Measurements from ENCODE around the gene ZBTB20.
"Not testable (repeated sequence)": the region's sequence is repeated elsewhere in the genome, so short reads cannot be mapped to it uniquely, and the experiment has no call there.

The ZBTB20 gene

GRCh38 chr3:114686621-114687020 is 460.5 kb downstream of the ZBTB20 start:
- H3K9me3 ChIP-seq (ENCODE audit: control insufficient read depth, insufficient read depth, low read length) = no peaks in the 10 kb centered on the region
- H3K36me3 ChIP-seq (ENCODE audit: insufficient read depth, low read length) = no peaks in the 10 kb centered on the region
- H3K9ac ChIP-seq (ENCODE audit: low read depth, low read length) = no peak overlapping the region
- peaks cover 21% of the 10 kb centered on the region; the same call in 1 of the 2 replicates for H3K4me1 ChIP-seq (ENCODE audit: insufficient read depth, low read length)

GRCh38 chr3:114685161-114685560 is 461.9 kb downstream of the ZBTB20 start:
- Histone ChIP-seq H3K4me1 (ENCODE audit: insufficient read depth, low read length) (peaks cover 21% of the 10 kb centered on the region; the same call in 1 of the 2 replicates), H3K9me3 (ENCODE audit: control insufficient read depth, insufficient read depth, low read length) (no peaks in the 10 kb centered on the region), H3K36me3 (ENCODE audit: insufficient read depth, low read length) (no peaks in the 10 kb centered on the region), H3K9ac (ENCODE audit: low read depth, low read length) (no peak overlapping the region)

- H3K36me3 ChIP-seq (ENCODE audit: insufficient read depth, low read length) = no peaks in the 10 kb centered on the region
- H3K9me3 ChIP-seq (ENCODE audit: control insufficient read depth, insufficient read depth, low read length) = no peaks in the 10 kb centered on the region
- H3K4me1 ChIP-seq (ENCODE audit: insufficient read depth, low read length) = peaks cover 6% of the 10 kb centered on the region; the same call in 1 of the 2 replicates
- no peak overlapping the region for H3K9ac ChIP-seq (ENCODE audit: low read depth, low read length)
These were observed 466.8 kb downstream of the ZBTB20 start for GRCh38 chr3:114680299-114680698.

- H3K36me3 ChIP-seq (ENCODE audit: insufficient read depth, low read length); H3K4me1 ChIP-seq (ENCODE audit: insufficient read depth, low read length); H3K9ac ChIP-seq (ENCODE audit: low read depth, low read length); H3K9me3 ChIP-seq (ENCODE audit: control insufficient read depth, insufficient read depth, low read length): not testable (repeated sequence)
These were observed 467.3 kb downstream of the ZBTB20 start for GRCh38 chr3:114679773-114680172.

GRCh38 chr3:114675104-114675503 is 472.0 kb downstream of the ZBTB20 start:
- Histone ChIP-seq H3K9me3 (ENCODE audit: control insufficient read depth, insufficient read depth, low read length) (no peaks in the 10 kb centered on the region), H3K36me3 (ENCODE audit: insufficient read depth, low read length) (no peaks in the 10 kb centered on the region), H3K4me1 (ENCODE audit: insufficient read depth, low read length) (peaks cover 26% of the 10 kb centered on the region), H3K9ac (ENCODE audit: low read depth, low read length) (no peak overlapping the region)

GRCh38 chr3:114674036-114674435 is 473.1 kb downstream of the ZBTB20 start:
- Histone ChIP-seq H3K9me3 (ENCODE audit: control insufficient read depth, insufficient read depth, low read length) (no peaks in the 10 kb centered on the region), H3K36me3 (ENCODE audit: insufficient read depth, low read length) (no peaks in the 10 kb centered on the region), H3K4me1 (ENCODE audit: insufficient read depth, low read length) (peaks cover 26% of the 10 kb centered on the region), H3K9ac (ENCODE audit: low read depth, low read length) (no peak overlapping the region)

GRCh38 chr3:114673481-114673880 is 473.6 kb downstream of the ZBTB20 start:
- peaks cover 26% of the 10 kb centered on the region for H3K4me1 ChIP-seq (ENCODE audit: insufficient read depth, low read length)
- no peaks in the 10 kb centered on the region for H3K36me3 ChIP-seq (ENCODE audit: insufficient read depth, low read length)
- H3K9me3 ChIP-seq (ENCODE audit: control insufficient read depth, insufficient read depth, low read length) = no peaks in the 10 kb centered on the region
- no peak overlapping the region for H3K9ac ChIP-seq (ENCODE audit: low read depth, low read length)

GRCh38 chr3:114672692-114673447 is 474.2 kb downstream of the ZBTB20 start:
- H3K4me1 ChIP-seq (ENCODE audit: insufficient read depth, low read length) = peaks cover 26% of the 10 kb centered on the region
- no peaks in the 10 kb centered on the region for H3K9me3 ChIP-seq (ENCODE audit: control insufficient read depth, insufficient read depth, low read length)
- H3K36me3 ChIP-seq (ENCODE audit: insufficient read depth, low read length) = no peaks in the 10 kb centered on the region
- H3K9ac ChIP-seq (ENCODE audit: low read depth, low read length) = no peak overlapping the region

GRCh38 chr3:114671741-114672510 is 475.2 kb downstream of the ZBTB20 start:
- Histone ChIP-seq H3K9me3 (ENCODE audit: control insufficient read depth, insufficient read depth, low read length) (no peaks in the 10 kb centered on the region), H3K9ac (ENCODE audit: low read depth, low read length) (no peak overlapping the region), H3K4me1 (ENCODE audit: insufficient read depth, low read length) (peaks cover 26% of the 10 kb centered on the region), H3K36me3 (ENCODE audit: insufficient read depth, low read length) (no peaks in the 10 kb centered on the region)

GRCh38 chr3:114669614-114670013 is 477.5 kb downstream of the ZBTB20 start:
- Histone ChIP-seq H3K9me3 (ENCODE audit: control insufficient read depth, insufficient read depth, low read length) (no peaks in the 10 kb centered on the region), H3K4me1 (ENCODE audit: insufficient read depth, low read length) (peaks cover 26% of the 10 kb centered on the region), H3K36me3 (ENCODE audit: insufficient read depth, low read length) (no peaks in the 10 kb centered on the region), H3K9ac (ENCODE audit: low read depth, low read length) (no peak overlapping the region)

GRCh38 chr3:114668099-114668498 is 479.0 kb downstream of the ZBTB20 start:
- Histone ChIP-seq H3K9ac (ENCODE audit: low read depth, low read length) (no peak overlapping the region), H3K9me3 (ENCODE audit: control insufficient read depth, insufficient read depth, low read length) (no peaks in the 10 kb centered on the region), H3K4me1 (ENCODE audit: insufficient read depth, low read length) (peaks cover 12% of the 10 kb centered on the region), H3K36me3 (ENCODE audit: insufficient read depth, low read length) (no peaks in the 10 kb centered on the region)

- Histone ChIP-seq H3K36me3 (ENCODE audit: insufficient read depth, low read length) (no peaks in the 10 kb centered on the region), H3K9me3 (ENCODE audit: control insufficient read depth, insufficient read depth, low read length) (no peaks in the 10 kb centered on the region), H3K4me1 (ENCODE audit: insufficient read depth, low read length) (peaks cover 5% of the 10 kb centered on the region), H3K9ac (ENCODE audit: low read depth, low read length) (no peak overlapping the region)
These were observed 480.5 kb downstream of the ZBTB20 start for GRCh38 chr3:114666623-114667022.

GRCh38 chr3:114664006-114664405 is 483.1 kb downstream of the ZBTB20 start:
- H3K9ac ChIP-seq (ENCODE audit: low read depth, low read length) = no peak overlapping the region
- H3K4me1 ChIP-seq (ENCODE audit: insufficient read depth, low read length) = peaks cover 8% of the 10 kb centered on the region
- H3K36me3 ChIP-seq (ENCODE audit: insufficient read depth, low read length) = no peaks in the 10 kb centered on the region
- H3K9me3 ChIP-seq (ENCODE audit: control insufficient read depth, insufficient read depth, low read length) = no peaks in the 10 kb centered on the region

GRCh38 chr3:114660808-114661207 is 486.3 kb downstream of the ZBTB20 start:
- Histone ChIP-seq H3K9ac (ENCODE audit: low read depth, low read length) (no peak overlapping the region), H3K9me3 (ENCODE audit: control insufficient read depth, insufficient read depth, low read length) (no peaks in the 10 kb centered on the region), H3K4me1 (ENCODE audit: insufficient read depth, low read length) (peaks cover 3% of the 10 kb centered on the region; the same call in 1 of the 2 replicates), H3K36me3 (ENCODE audit: insufficient read depth, low read length) (no peaks in the 10 kb centered on the region)

GRCh38 chr3:114660124-114660523 is 487.0 kb downstream of the ZBTB20 start:
- H3K9ac ChIP-seq (ENCODE audit: low read depth, low read length) = no peak overlapping the region
- H3K9me3 ChIP-seq (ENCODE audit: control insufficient read depth, insufficient read depth, low read length) = no peaks in the 10 kb centered on the region

More at GRCh38 chr3:114660124-114660523, 487.0 kb downstream of the ZBTB20 start:
- H3K4me1 ChIP-seq (ENCODE audit: insufficient read depth, low read length) = peaks cover 3% of the 10 kb centered on the region; the same call in 1 of the 2 replicates
- no peaks in the 10 kb centered on the region for H3K36me3 ChIP-seq (ENCODE audit: insufficient read depth, low read length)

All from ES-I3 (cell line).